ENCODE data around the gene NUCB1.

GRCh38 chr19:48866692-48867091, 33.4 kb upstream of the NUCB1 start:
- no peak for TF ChIP-seq CTCF (IDR thresholded peaks at IDR 0.05)
- no peak for TF ChIP-seq POLR2A (IDR thresholded peaks at IDR 0.05)

Data from uterus (tissue), 2 donors.